Esophagus squamous epithelium (tissue), 5 donors: ENCODE data around the gene FRK. TPM values are rescaled to one million over a fixed set of nuclear protein-coding genes. Genes with fewer than 3 reads are reported as not detected.

ENCODE experiments used
- DNase-seq: peaks from one replicate; lab custom pipeline; 2025; lab: John Stamatoyannopoulos, UW
- H3K27ac ChIP-seq, 4 donors: fragments of 200-600 bp; sonication (generic); one replicate each; pipeline ENCODE4 v1.5.1; 2016 to 2019; ENCODE audit warnings: mild to moderate bottlenecking in 1 of 4
- H3K27me3 ChIP-seq, 4 donors: fragments of 200-600 bp; sonication (generic); 1 replicate in 3 of 4; 2 replicates in 1 of 4; pipeline versions ENCODE4 v1.5.1 to v1.6.0; 2017 to 2021; ENCODE audit warnings: antibody characterized with exemption in 1 of 4
- H3K36me3 ChIP-seq, 3 donors: fragments of 200-600 bp; sonication (generic); one replicate each; pipeline ENCODE4 v1.5.1; 2016 to 2019
- H3K4me1 ChIP-seq, 3 donors: fragments of 200-600 bp; sonication (generic); one replicate each; pipeline ENCODE4 v1.5.1; 2017 to 2019
- H3K4me3 ChIP-seq, 4 donors: fragments of 200-600 bp; sonication (generic); 1 replicate in 3 of 4; 2 replicates in 1 of 4; pipeline ENCODE4 v1.5.1; 2016 to 2019; ENCODE audit warnings: mild to moderate bottlenecking in 2 of 4, moderate library complexity in 1 of 4
- H3K9me3 ChIP-seq, 3 donors: fragments of 200-600 bp; sonication (generic); one replicate each; pipeline ENCODE4 v1.5.1; 2016 to 2019
- CTCF ChIP-seq, 6 experiments: fragments of 450-650 bp in 4 of 6; fragments of 200-600 bp in 2 of 6; sonication (generic) in 2 of 6; IDR thresholded peaks; one replicate each; pipeline ENCODE4 v1.5.1; 2016 to 2019; ENCODE audit warnings: antibody characterized with exemption in 6 of 6, mild to moderate bottlenecking in 4 of 6, moderate library complexity in 4 of 6
- POLR2A ChIP-seq, 4 donors: fragments of 450-650 bp; IDR thresholded peaks; one replicate each; pipeline ENCODE4 v1.6.1; 2017; ENCODE audit warnings: antibody characterized with exemption in 4 of 4, mild to moderate bottlenecking in 4 of 4, moderate library complexity in 3 of 4
- WGBS, 2 donors: methylation state at CpG; one replicate each; pipeline ENCODE4 v1.1.5; 2018; 5-methylcytosine and 5-hydroxymethylcytosine counted together
- intact Hi-C: fragments of 100-400 bp; cut with DNase I; formaldehyde crosslinking; loops from one replicate; pipeline ENCODE4 v1.15.0; 2022
- total RNA-seq, 4 donors: library from RNA; depleted of rRNA; stranded (reverse); fragments of >200 nt; gene quantifications; one replicate each; pipeline ENCODE4 v1.1.0, GENCODE V29; 2016
- donor health status: DM: yes; HTN: yes; CAD: no.

The FRK gene
- total RNA-seq, 4 donors from 2014 or later = 5.0 to 12.1 (median 10.0) TPM

GRCh38 chr6:116078945-116079344 is 18.3 kb upstream of the FRK start:
- DNase-seq = no peak
- Histone ChIP-seq H3K4me1 (peaks cover 0 to 3% (median 0%) of the 10 kb centered on the region in 3 donors), H3K4me3 (no peak overlapping the region), H3K9me3 (no peaks in the 10 kb centered on the region), H3K36me3 (no peaks in the 10 kb centered on the region), H3K27ac (no peak overlapping the region), H3K27me3 (no peaks in the 10 kb centered on the region)
- WGBS, 2 donors = 98 to 100% methylated on average over 3 of the region's 3 CpGs
- intact Hi-C loops = no loop called here
- TF ChIP-seq CTCF (IDR thresholded peaks at IDR 0.05) = no peak

- 61 to 72% methylated on average over 3 of the region's 3 CpGs for WGBS, 2 donors
- no peak for TF ChIP-seq POLR2A (IDR thresholded peaks at IDR 0.05)
- TF ChIP-seq CTCF (IDR thresholded peaks at IDR 0.05) = no peak
- no peak for DNase-seq
- Histone ChIP-seq H3K27ac (no peak overlapping the region), H3K4me1 (peaks cover 0 to 7% (median 2%) of the 10 kb centered on the region in 3 donors), H3K9me3 (no peaks in the 10 kb centered on the region), H3K4me3 (no peak overlapping the region), H3K36me3 (no peaks in the 10 kb centered on the region), H3K27me3 (no peaks in the 10 kb centered on the region)
- intact Hi-C loops = no loop called here
Measured at GRCh38 chr6:116078522-116078921, 17.8 kb upstream of the FRK start.

GRCh38 chr6:116074732-116075390 is 14.2 kb upstream of the FRK start:
- Histone ChIP-seq H3K27ac (no peak overlapping the region), H3K4me3 (no peak overlapping the region), H3K9me3 (no peaks in the 10 kb centered on the region), H3K36me3 (no peaks in the 10 kb centered on the region), H3K4me1 (peaks cover 0 to 8% (median 2%) of the 10 kb centered on the region in 3 donors), H3K27me3 (no peaks in the 10 kb centered on the region)
- intact Hi-C loops = no loop called here
- DNase-seq = no peak
- TF ChIP-seq CTCF (IDR thresholded peaks at IDR 0.05) (no peak), POLR2A (IDR thresholded peaks at IDR 0.05) (no peak)
- 88 to 93% methylated on average over 2 of the region's 2 CpGs for WGBS, 2 donors

- no peaks in the 10 kb centered on the region for H3K9me3 ChIP-seq
- peaks cover 0 to 8% (median 2%) of the 10 kb centered on the region in 3 donors for H3K4me1 ChIP-seq
- H3K4me3 ChIP-seq = no peak overlapping the region
- TF ChIP-seq CTCF (IDR thresholded peaks at IDR 0.05) = no peak
- no peak for TF ChIP-seq POLR2A (IDR thresholded peaks at IDR 0.05)
- intact Hi-C loops = no loop called here
- WGBS, 2 donors = 50% methylated on average over 2 of the region's 2 CpGs
- no peaks in the 10 kb centered on the region for H3K27me3 ChIP-seq
- no peak overlapping the region for H3K27ac ChIP-seq
- no peaks in the 10 kb centered on the region for H3K36me3 ChIP-seq
- no peak for DNase-seq
Measured at GRCh38 chr6:116073765-116074440, 13.2 kb upstream of the FRK start.

- WGBS, 2 donors = 10 to 14% methylated on average over 1 of the region's 1 CpG
- no peaks in the 10 kb centered on the region for H3K27me3 ChIP-seq
- TF ChIP-seq POLR2A (IDR thresholded peaks at IDR 0.05) (no peak), CTCF (IDR thresholded peaks at IDR 0.05) (no peak)
- no peak overlapping the region for H3K27ac ChIP-seq
- H3K36me3 ChIP-seq = no peaks in the 10 kb centered on the region
- H3K4me1 ChIP-seq = peaks cover 0 to 8% (median 2%) of the 10 kb centered on the region in 3 donors
- H3K9me3 ChIP-seq = no peaks in the 10 kb centered on the region
- intact Hi-C loops = no loop called here
- DNase-seq = no peak
- no peak overlapping the region for H3K4me3 ChIP-seq
Measured at GRCh38 chr6:116072368-116072767, 11.7 kb upstream of the FRK start.
